IMR-90 (cell line): ENCODE data around the gene GNL3. TPM values are rescaled to one million over a fixed set of nuclear protein-coding genes. Genes with fewer than 3 reads are reported as not detected.

ENCODE experiments used
- ATAC-seq: fragments of 200-7000 bp; cut with Tn5 transposase; 2 replicates; pipeline ENCODE4 v1.9.1; 2020; ENCODE audit warnings: low read depth, mild to moderate bottlenecking, moderate library complexity
- BruUV-seq: library from RNA; stranded (reverse); fragments of 400-500 nt; replicated peaks from 2 replicates; lab custom pipeline; 2021; lab: Mats Ljungman, UMichigan
- CTCF ChIA-PET: fragments of 300-600 bp; formaldehyde crosslinking; extraction: SDS; loops from one replicate; lab custom pipeline; 2021; ENCODE audit warnings: antibody characterized with exemption; lab: Yijun Ruan, JAX
- POLR2A ChIA-PET: fragments of 300-600 bp; sonication (Branson Sonifier 250); formaldehyde crosslinking; loops from one replicate; lab custom pipeline; 2022; ENCODE audit warnings: antibody characterized with exemption; ENCODE audit not compliant: unreplicated experiment; lab: Charles Lee
- DNase-seq: peaks from one replicate; pipeline ENCODE4 v3.0.0; 2013
- H2AFZ ChIP-seq: replicated peaks from 2 replicates; pipeline ENCODE3; 2013; ENCODE audit warnings: low read length, mild to moderate bottlenecking; ENCODE audit not compliant: poor library complexity
- H2AK5ac ChIP-seq: 2 replicates; pipeline ENCODE4 v1.6.1; 2013; ENCODE audit warnings: low read depth, low read length, inconsistent platforms
- H2AK9ac ChIP-seq: replicated peaks from 2 replicates; pipeline ENCODE3; 2013; ENCODE audit warnings: mild to moderate bottlenecking, low read depth, low read length, moderate library complexity; ENCODE audit not compliant: poor library complexity
- H2BK120ac ChIP-seq: 2 replicates; pipeline ENCODE4 v1.6.1; 2013; ENCODE audit warnings: low read depth, low read length, inconsistent platforms
- H2BK15ac ChIP-seq: 3 replicates; pipeline ENCODE4 v1.6.1; 2013; ENCODE audit warnings: low read depth, low read length, inconsistent platforms
- H2BK20ac ChIP-seq: 2 replicates; pipeline ENCODE4 v1.6.1; 2013; ENCODE audit warnings: low read depth, mild to moderate bottlenecking, inconsistent platforms, low read length, moderate library complexity
- H2BK5ac ChIP-seq: 2 replicates; pipeline ENCODE4 v1.6.1; 2013; ENCODE audit warnings: mild to moderate bottlenecking, low read depth, low read length, inconsistent platforms; ENCODE audit not compliant: poor library complexity, severe bottlenecking
- H3K14ac ChIP-seq: replicated peaks from 2 replicates; pipeline ENCODE4 v1.6.1; 2013; ENCODE audit warnings: low read depth, low read length, inconsistent platforms
- H3K18ac ChIP-seq: 2 replicates; pipeline ENCODE4 v1.6.1; 2013; ENCODE audit warnings: low read depth, low read length, control low read depth
- H3K23ac ChIP-seq: 2 replicates; pipeline ENCODE4 v1.6.1; 2013; ENCODE audit warnings: low read depth, low read length, inconsistent platforms
- H3K27ac ChIP-seq: 2 replicates; pipeline ENCODE4 v1.5.1; 2013; ENCODE audit warnings: mild to moderate bottlenecking, control low read depth, low read length; ENCODE audit not compliant: insufficient read depth
- H3K27me3 ChIP-seq: 2 replicates; pipeline ENCODE4 v1.6.1; 2013; ENCODE audit warnings: low read length; ENCODE audit not compliant: control insufficient read depth, insufficient read depth
- H3K36me3 ChIP-seq: 2 replicates; pipeline ENCODE4 v1.6.1; 2013; ENCODE audit warnings: low read length, mixed read lengths; ENCODE audit not compliant: control insufficient read depth, insufficient read depth
- H3K4ac ChIP-seq: 2 replicates; pipeline ENCODE4 v1.6.1; 2013; ENCODE audit warnings: low read depth, low read length, inconsistent platforms
- H3K4me1 ChIP-seq: 2 replicates; pipeline ENCODE4 v1.6.1; 2013; ENCODE audit warnings: low read length, mixed read lengths; ENCODE audit not compliant: control insufficient read depth, insufficient read depth
- H3K4me2 ChIP-seq: 2 replicates; pipeline ENCODE4 v1.6.1; 2013; ENCODE audit warnings: low read depth, mild to moderate bottlenecking, control low read depth, low read length, moderate library complexity
- H3K4me3 ChIP-seq: 2 replicates; pipeline ENCODE4 v1.5.1; 2013; ENCODE audit warnings: low read depth, mild to moderate bottlenecking, control low read depth, low read length, moderate library complexity; ENCODE audit not compliant: insufficient read depth
- H3K56ac ChIP-seq: 2 replicates; pipeline ENCODE4 v1.6.1; 2013; ENCODE audit warnings: low read length, inconsistent platforms; ENCODE audit not compliant: insufficient read depth; ENCODE audit errors: extremely low read depth
- H3K79me1 ChIP-seq, 2 experiments: 2 replicates each; pipeline ENCODE4 v1.6.1; 2013; ENCODE audit warnings: low read length in 2 of 2, inconsistent platforms in 1 of 2, low read depth in 1 of 2
- H3K9ac ChIP-seq: 2 replicates; pipeline ENCODE4 v1.6.1; 2013; ENCODE audit warnings: low read depth, low read length, control low read depth
- H3K9me1 ChIP-seq: 2 replicates; pipeline ENCODE4 v1.6.1; 2013; ENCODE audit warnings: low read length, inconsistent platforms; ENCODE audit not compliant: insufficient read depth
- H3K9me3 ChIP-seq: 2 replicates; pipeline ENCODE4 v1.6.1; 2013; ENCODE audit warnings: low read length; ENCODE audit not compliant: control insufficient read depth, insufficient read depth
- H4K20me1 ChIP-seq: 2 replicates; pipeline ENCODE4 v1.6.1; 2013; ENCODE audit warnings: low read length, inconsistent platforms; ENCODE audit not compliant: insufficient read depth
- H4K5ac ChIP-seq: 2 replicates; pipeline ENCODE4 v1.6.1; 2013; ENCODE audit warnings: mild to moderate bottlenecking, low read depth, low read length, control low read depth
- H4K8ac ChIP-seq, 2 experiments: 2 replicates each; pipeline ENCODE4 v1.6.1; 2013; ENCODE audit warnings: low read depth in 2 of 2, low read length in 2 of 2, control low read depth in 1 of 2, inconsistent platforms in 1 of 2
- H4K91ac ChIP-seq: 2 replicates; pipeline ENCODE4 v1.6.1; 2013; ENCODE audit warnings: low read depth, low read length, inconsistent platforms; ENCODE audit not compliant: insufficient read depth
- BHLHE40 ChIP-seq: fragments of 150-350 bp; IDR thresholded peaks from 2 replicates; pipeline ENCODE4 v1.6.1; 2016; ENCODE audit warnings: mild to moderate bottlenecking, low read depth, low read length
- CEBPB ChIP-seq: IDR thresholded peaks from 2 replicates; pipeline ENCODE4 v1.6.1; 2012; ENCODE audit warnings: low read depth, low read length, improper control_type of control experiment
- CHD1 ChIP-seq: IDR thresholded peaks from 2 replicates; pipeline ENCODE4 v1.6.1; 2012; ENCODE audit warnings: low read depth, low read length, improper control_type of control experiment
- MAFK ChIP-seq: IDR thresholded peaks from 2 replicates; pipeline ENCODE4 v1.6.1; 2012; ENCODE audit warnings: low read depth, low read length, improper control_type of control experiment
- MAZ ChIP-seq: IDR thresholded peaks from 2 replicates; pipeline ENCODE4 v1.6.1; 2012; ENCODE audit warnings: low read depth, mild to moderate bottlenecking, low read length, improper control_type of control experiment, moderate library complexity, borderline replicate concordance
- MXI1 ChIP-seq: IDR thresholded peaks from 2 replicates; pipeline ENCODE4 v1.6.1; 2012; ENCODE audit warnings: low read depth, mild to moderate bottlenecking, low read length, moderate library complexity, borderline replicate concordance
- NFE2L2 ChIP-seq: fragments of 150-350 bp; IDR thresholded peaks from 2 replicates; pipeline ENCODE4 v1.6.1; 2016; ENCODE audit warnings: low read depth, mild to moderate bottlenecking, low read length
- RCOR1 ChIP-seq: IDR thresholded peaks from 2 replicates; pipeline ENCODE4 v1.6.1; 2012; ENCODE audit warnings: mild to moderate bottlenecking, low read length, improper control_type of control experiment; ENCODE audit not compliant: insufficient replicate concordance
- RFX5 ChIP-seq: IDR thresholded peaks from 2 replicates; pipeline ENCODE4 v1.8.0; 2012; ENCODE audit warnings: low read depth, mild to moderate bottlenecking, low read length, moderate library complexity
- SMC3 ChIP-seq: fragments of 150-350 bp; IDR thresholded peaks from 2 replicates; pipeline ENCODE4 v1.6.1; 2016; ENCODE audit warnings: low read depth, mild to moderate bottlenecking, antibody characterized with exemption, low read length, moderate library complexity
- USF2 ChIP-seq: fragments of 150-350 bp; IDR thresholded peaks from 2 replicates; pipeline ENCODE4 v1.6.1; 2017; ENCODE audit warnings: mild to moderate bottlenecking, antibody characterized with exemption, low read length, low read depth
- WGBS, 2 experiments: methylation state at CpG; one replicate each; pipeline versions ENCODE4 v1.1.5 to v1.1.7; 2013; ENCODE audit warnings: missing lambda C conversion rate in 2 of 2; ENCODE audit not compliant: insufficient read length in 1 of 2; ENCODE audit errors: extremely low coverage in 2 of 2; 5-methylcytosine and 5-hydroxymethylcytosine counted together
- dilution Hi-C: fragments of 300-500 bp; cut with HindIII; formaldehyde crosslinking; loops from one replicate; pipeline ENCODE4 v1.14.3; 2018; ENCODE audit warnings: low sequenced_read_pairs; ENCODE audit not compliant: unreplicated experiment
- in situ Hi-C: fragments of 300-500 bp; cut with MboI; formaldehyde crosslinking; loops from 3 replicates; pipeline ENCODE4 v1.14.3; 2019; ENCODE audit warnings: low sequenced_read_pairs, inconsistent platforms, mixed read lengths
- intact Hi-C: fragments of 100-400 bp; cut with micrococcal nuclease; formaldehyde crosslinking; loops from 2 replicates; pipeline ENCODE4 v1.10.0; 2022
- polyA plus RNA-seq, 3 experiments: library from polyadenylated mRNA; depleted of rRNA; stranded (reverse); fragments of >200 nt; gene quantifications; 2 replicates each; pipeline ENCODE4 v1.2.3, GENCODE V29; 2012; ENCODE audit warnings: low replicate concordance in 1 of 3
- total RNA-seq: library from RNA; depleted of rRNA; stranded (reverse); fragments of >200 nt; gene quantifications from 2 replicates; pipeline ENCODE4 v1.2.3, GENCODE V29; 2012

Gene GNL3
- total and polyA plus RNA-seq, 2 of the 4 experiments (the other 2 are of a cell fraction): 66.0 to 90.4 TPM

GRCh38 chr3:52712291-52713212, 26.7 kb downstream of the GNL3 start (continued):
- no peak for TF ChIP-seq MAZ

GRCh38 chr3:52714335-52715302, 28.8 kb downstream of the GNL3 start:
- dilution Hi-C loops: no loop called here
- Histone ChIP-seq H2BK120ac (no peak overlapping the region), H2AFZ (no peak overlapping the region), H3K56ac (no peak overlapping the region), H3K14ac (no peak overlapping the region), H4K20me1 (no peaks in the 10 kb centered on the region), H3K27me3 (no peaks in the 10 kb centered on the region), H4K91ac (no peak overlapping the region), H2BK15ac (no peak overlapping the region), H3K9me3 (no peaks in the 10 kb centered on the region), H2BK5ac (no peak overlapping the region), H2BK20ac (no peak overlapping the region), H3K27ac (no peak overlapping the region), H3K79me1 (peaks cover 0 to 6% of the 10 kb centered on the region in 2 experiments; a peak in 1 of 4 replicates), H3K9me1 (0 out of 2 replicates have a peak, but pooled peaks cover 4% of the 10 kb centered on the region), H2AK5ac (no peak overlapping the region), H3K4ac (no peak overlapping the region), H3K4me1 (no peaks in the 10 kb centered on the region), H3K18ac (no peak overlapping the region), H3K9ac (no peak overlapping the region), H3K4me3 (no peak overlapping the region), H2AK9ac (no peak overlapping the region), H4K5ac (no peak overlapping the region), H4K8ac (no peak overlapping the region), H3K4me2 (no peak overlapping the region), H3K23ac (no peak overlapping the region), H3K36me3 (peaks cover 8% of the 10 kb centered on the region)
- no TSS peak for BruUV-seq
- CTCF ChIA-PET: no interaction called here
- ATAC-seq: peak; percentile 27
- intact Hi-C loops: no loop called here
- WGBS, 2 experiments: 56% methylated on average over 5 of the region's 39 CpGs; no CpG with 5 or more reads in 1 of the 2 experiments
- POLR2A ChIA-PET: no interaction called here
- no peak for TF ChIP-seq BHLHE40
- no peak for TF ChIP-seq CHD1
- TF ChIP-seq SMC3: no peak
- TF ChIP-seq USF2: no peak
- no peak for TF ChIP-seq MAFK
- no peak for TF ChIP-seq MXI1
- no peak for TF ChIP-seq RFX5
- TF ChIP-seq RCOR1: no peak
- TF ChIP-seq CEBPB: no peak
- no peak for TF ChIP-seq NFE2L2
- no peak for DNase-seq
- in situ Hi-C loops: no loop called here
